Endothelial cell of umbilical vein (primary cell): ENCODE results near the gene CXCR5. TPM values are rescaled to one million over a fixed set of nuclear protein-coding genes. Genes with fewer than 3 reads are reported as not detected.

Experiments
- BruUV-seq: library from RNA; stranded (reverse); fragments of 400-500 nt; replicated peaks from 2 replicates; lab custom pipeline; 2021; lab: Mats Ljungman, UMichigan
- CTCF ChIA-PET: fragments of 300-600, 350-600 bp; sonication (Branson Sonifier 250); formaldehyde crosslinking; loops from one replicate; lab custom pipeline; 2021; ENCODE audit warnings: antibody characterized with exemption, inconsistent platforms; lab: Charles Lee
- POLR2A ChIA-PET: fragments of 300-600, 350-600 bp; sonication (Branson Sonifier 250); formaldehyde crosslinking; loops from one replicate; lab custom pipeline; 2021; ENCODE audit warnings: antibody characterized with exemption, inconsistent platforms; lab: Charles Lee
- DNase-seq: peaks from one replicate; pipeline ENCODE4 v3.0.0-alpha.2; 2011; ENCODE audit warnings: low read depth, low spot score
- FAIRE-seq: peaks from 2 replicates; lab custom pipeline; 2011; peaks lifted over from hg19 to GRCh38; lab: Jason Lieb, UNC
- H2AFZ ChIP-seq: 2 replicates; pipeline ENCODE4 v1.6.0; 2012; ENCODE audit warnings: low read depth, low read length, control low read depth, inconsistent platforms
- H3K27ac ChIP-seq: 2 replicates; pipeline ENCODE4 v1.5.1; 2011; ENCODE audit warnings: low read depth, mild to moderate bottlenecking, control low read depth, low read length, moderate library complexity; ENCODE audit not compliant: insufficient read depth
- H3K27me3 ChIP-seq, 2 experiments: 2 replicates each; pipeline versions ENCODE4 v1.6.0 to v1.6.1; 2011; ENCODE audit warnings: low read length in 2 of 2, mixed read lengths in 1 of 2; ENCODE audit not compliant: control insufficient read depth in 2 of 2, insufficient read depth in 2 of 2
- H3K36me3 ChIP-seq, 2 experiments: 2 replicates in 1 of 2; 3 replicates in 1 of 2; pipeline ENCODE4 v1.5.1; 2011; ENCODE audit warnings: low read length in 2 of 2, mild to moderate bottlenecking in 1 of 2, moderate library complexity in 1 of 2; ENCODE audit not compliant: control insufficient read depth in 2 of 2, insufficient read depth in 2 of 2; ENCODE audit errors: extremely low read depth in 1 of 2
- H3K4me1 ChIP-seq: 3 replicates; pipeline ENCODE4 v1.5.1; 2011; ENCODE audit warnings: mild to moderate bottlenecking, low read length; ENCODE audit not compliant: control insufficient read depth, insufficient read depth; ENCODE audit errors: extremely low read depth
- H3K4me2 ChIP-seq: 2 replicates; pipeline ENCODE4 v1.6.1; 2011; ENCODE audit warnings: low read length, control low read depth, mixed read lengths; ENCODE audit not compliant: insufficient read depth
- H3K4me3 ChIP-seq, 3 experiments: fragments of 200-600 bp in 1 of 3; sonication (generic), shearing (Covaris generic) in 1 of 3; replicated peaks in 1 of 3; 2 replicates each; pipeline ENCODE4 v1.5.1; 2011 to 2016; ENCODE audit warnings: control low read depth in 3 of 3, low read length in 3 of 3, mild to moderate bottlenecking in 2 of 3, inconsistent platforms in 1 of 3, low read depth in 1 of 3, moderate library complexity in 1 of 3; ENCODE audit not compliant: insufficient read depth in 1 of 3
- H3K79me2 ChIP-seq: 2 replicates; pipeline ENCODE4 v1.6.0; 2012; ENCODE audit warnings: low read length, inconsistent platforms; ENCODE audit not compliant: control insufficient read depth, insufficient read depth
- H3K9ac ChIP-seq: replicated peaks from 2 replicates; pipeline ENCODE3; 2011; ENCODE audit warnings: low read length, control low read depth; ENCODE audit not compliant: insufficient read depth; ENCODE audit errors: extremely low read depth
- H3K9me1 ChIP-seq: replicated peaks from 3 replicates; pipeline ENCODE4 v1.6.0; 2011; ENCODE audit warnings: mild to moderate bottlenecking, low read length; ENCODE audit not compliant: control insufficient read depth, insufficient read depth; ENCODE audit errors: extremely low read depth
- H3K9me3 ChIP-seq: replicated peaks from 2 replicates; pipeline ENCODE4 v1.5.1; 2012; ENCODE audit warnings: low read length, inconsistent platforms; ENCODE audit not compliant: control insufficient read depth, insufficient read depth
- H4K20me1 ChIP-seq: replicated peaks from 2 replicates; pipeline ENCODE3; 2011; ENCODE audit warnings: mild to moderate bottlenecking, low read length; ENCODE audit not compliant: control insufficient read depth, insufficient read depth; ENCODE audit errors: extremely low read depth
- EZH2 ChIP-seq: IDR thresholded peaks from 2 replicates; pipeline ENCODE4 v1.6.1; 2012; ENCODE audit warnings: borderline replicate concordance, low read depth, mild to moderate bottlenecking, moderate library complexity, low read length, inconsistent platforms; ENCODE audit not compliant: severe bottlenecking
- FOS ChIP-seq: IDR thresholded peaks from 2 replicates; pipeline ENCODE4 v1.6.1; 2011; ENCODE audit warnings: mild to moderate bottlenecking, low read length, moderate library complexity, borderline replicate concordance; ENCODE audit not compliant: insufficient read depth
- GATA2 ChIP-seq: IDR thresholded peaks from 2 replicates; pipeline ENCODE4 v1.7.0; 2011; ENCODE audit warnings: low read depth, mild to moderate bottlenecking, moderate library complexity, mixed read lengths, low read length; ENCODE audit not compliant: insufficient read length, insufficient read depth
- JUN ChIP-seq: IDR thresholded peaks from 2 replicates; pipeline ENCODE4 v1.6.1; 2011; ENCODE audit warnings: borderline replicate concordance, low read depth; ENCODE audit not compliant: insufficient read length, insufficient read depth
- MYC ChIP-seq: IDR thresholded peaks from one replicate; pipeline ENCODE4 v1.6.1; 2011; ENCODE audit warnings: mild to moderate bottlenecking, low read depth, low read length
- POLR2A ChIP-seq: IDR thresholded peaks from 2 replicates; pipeline ENCODE4 v1.6.1; 2012; ENCODE audit warnings: low read depth, mild to moderate bottlenecking, control low read depth, low read length
- POLR2AphosphoS5 ChIP-seq: IDR thresholded peaks from 2 replicates; pipeline ENCODE4 v1.6.1; 2012; ENCODE audit warnings: low read depth, mild to moderate bottlenecking, control low read depth, low read length, moderate library complexity; ENCODE audit not compliant: insufficient read depth
- dilution Hi-C: fragments of 300-500 bp; cut with MboI; formaldehyde crosslinking; loops from one replicate; pipeline ENCODE4 v1.15.0; 2019; ENCODE audit warnings: low sequenced_read_pairs; ENCODE audit not compliant: extremely low pct_ligation_motif_present
- intact Hi-C: fragments of 100-400 bp; cut with micrococcal nuclease; formaldehyde crosslinking; loops from one replicate; pipeline ENCODE4 v1.10.0; 2022
- polyA plus RNA-seq, 4 experiments: library from polyadenylated mRNA; depleted of rRNA in 3 of 4; stranded (reverse) in 3 of 4; unstranded in 1 of 4; fragments of >200 nt; gene quantifications; 2 replicates each; pipeline versions ENCODE4 v1.2.1 to v1.2.3, GENCODE V29; 2011 to 2012; ENCODE audit warnings: missing spikeins in 1 of 4
- total RNA-seq: library from RNA; stranded (reverse); gene quantifications from 2 replicates; pipeline ENCODE4 v1.2.3, GENCODE V29; 2021
- TF ChIP-seq, protein P1 (sequence below): IDR thresholded peaks from 2 replicates; pipeline ENCODE4 v1.6.1; 2011; ENCODE audit not compliant: insufficient read depth, insufficient read length
- TF ChIP-seq, protein P2 (sequence below), 2 donors: IDR thresholded peaks; 1 replicate in 1 of 2; 2 replicates in 1 of 2; pipeline ENCODE4 v1.5.1; 2011; ENCODE audit warnings: low read length in 2 of 2, mild to moderate bottlenecking in 2 of 2, moderate library complexity in 2 of 2, control low read depth in 1 of 2, inconsistent platforms in 1 of 2, low read depth in 1 of 2; ENCODE audit not compliant: insufficient read depth in 1 of 2; ENCODE audit errors: extremely low read depth in 1 of 2

Gene CXCR5
- total and polyA plus RNA-seq, 2 donors (not counting 3 experiments of a cell fraction or from before 2014, with no cell fraction given) = not detected

DNA sequence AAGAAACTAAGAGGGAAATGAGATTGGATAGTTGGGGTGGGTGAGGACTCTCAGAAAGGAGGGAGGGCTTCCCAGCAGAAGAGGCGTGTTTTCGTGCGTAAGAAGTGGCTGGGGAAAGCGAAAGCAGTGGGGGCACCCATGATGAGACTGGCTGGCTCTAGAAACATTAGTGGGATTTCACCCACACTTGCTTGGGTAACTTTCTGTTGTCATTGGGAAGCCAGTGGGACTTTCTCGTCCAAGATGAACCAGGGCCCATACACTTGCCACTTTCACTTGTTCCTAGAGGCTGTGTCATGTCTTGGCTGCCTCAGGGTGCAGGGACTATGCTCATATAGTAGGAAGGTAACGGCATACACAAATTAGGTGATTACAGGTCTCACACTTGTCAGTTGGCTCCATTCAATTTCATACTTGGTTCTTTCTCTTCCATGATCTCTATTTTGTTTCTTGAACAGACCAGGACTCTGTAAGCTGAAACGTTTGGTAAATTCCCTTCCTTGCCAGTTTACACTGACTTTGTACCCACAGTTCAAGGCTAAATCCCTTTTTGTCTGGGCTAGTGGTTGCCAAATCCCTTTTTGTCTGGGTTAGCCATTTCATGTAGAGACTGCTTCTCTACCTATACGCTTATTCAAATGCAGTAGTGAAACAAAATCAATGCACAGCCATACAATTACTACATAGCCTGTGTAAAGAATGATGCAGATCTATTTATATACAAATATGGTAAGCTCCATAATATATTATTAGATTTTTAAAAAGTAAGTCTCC lies 42.0 kb upstream of the CXCR5 start:
- no peaks in the 10 kb centered on the region for H4K20me1 ChIP-seq
- CTCF ChIA-PET = no interaction called here
- DNase-seq (no peak), FAIRE-seq (no peak)
- H3K27me3 ChIP-seq = peaks cover 0 to 6% of the 10 kb centered on the region in 2 experiments
- no peak overlapping the region for H3K9ac ChIP-seq
- intact Hi-C loops = no loop called here
- TF ChIP-seq FOS (no peak), MYC (no peak), POLR2A (no peak), POLR2AphosphoS5 (no peak), GATA2 (no peak), JUN (no peak), EZH2 (no peak)
- TF ChIP-seq, protein P1, sequence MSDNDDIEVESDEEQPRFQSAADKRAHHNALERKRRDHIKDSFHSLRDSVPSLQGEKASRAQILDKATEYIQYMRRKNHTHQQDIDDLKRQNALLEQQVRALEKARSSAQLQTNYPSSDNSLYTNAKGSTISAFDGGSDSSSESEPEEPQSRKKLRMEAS = no peak
- TF ChIP-seq, protein P2, sequence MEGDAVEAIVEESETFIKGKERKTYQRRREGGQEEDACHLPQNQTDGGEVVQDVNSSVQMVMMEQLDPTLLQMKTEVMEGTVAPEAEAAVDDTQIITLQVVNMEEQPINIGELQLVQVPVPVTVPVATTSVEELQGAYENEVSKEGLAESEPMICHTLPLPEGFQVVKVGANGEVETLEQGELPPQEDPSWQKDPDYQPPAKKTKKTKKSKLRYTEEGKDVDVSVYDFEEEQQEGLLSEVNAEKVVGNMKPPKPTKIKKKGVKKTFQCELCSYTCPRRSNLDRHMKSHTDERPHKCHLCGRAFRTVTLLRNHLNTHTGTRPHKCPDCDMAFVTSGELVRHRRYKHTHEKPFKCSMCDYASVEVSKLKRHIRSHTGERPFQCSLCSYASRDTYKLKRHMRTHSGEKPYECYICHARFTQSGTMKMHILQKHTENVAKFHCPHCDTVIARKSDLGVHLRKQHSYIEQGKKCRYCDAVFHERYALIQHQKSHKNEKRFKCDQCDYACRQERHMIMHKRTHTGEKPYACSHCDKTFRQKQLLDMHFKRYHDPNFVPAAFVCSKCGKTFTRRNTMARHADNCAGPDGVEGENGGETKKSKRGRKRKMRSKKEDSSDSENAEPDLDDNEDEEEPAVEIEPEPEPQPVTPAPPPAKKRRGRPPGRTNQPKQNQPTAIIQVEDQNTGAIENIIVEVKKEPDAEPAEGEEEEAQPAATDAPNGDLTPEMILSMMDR (IDR thresholded peaks at IDR 0.05; ENCODE audit: extremely low read depth in 1 of 2, insufficient read depth in 1 of 2, low read depth in 1 of 2, low read length in 2 of 2) = no peak
- no peak overlapping the region for H2AFZ ChIP-seq
- no peaks in the 10 kb centered on the region for H3K36me3 ChIP-seq
- no TSS peak for BruUV-seq
- no peaks in the 10 kb centered on the region for H3K9me1 ChIP-seq
- POLR2A ChIA-PET = no interaction called here
- no peaks in the 10 kb centered on the region for H3K9me3 ChIP-seq
- no peak overlapping the region for H3K4me3 ChIP-seq
- no peak overlapping the region for H3K4me2 ChIP-seq
- no peaks in the 10 kb centered on the region for H3K79me2 ChIP-seq
- peaks cover 4% of the 10 kb centered on the region for H3K4me1 ChIP-seq
- dilution Hi-C loops = no loop called here
- no peak overlapping the region for H3K27ac ChIP-seq
